OCI-LY1 (cell line): Measurements from ENCODE around the gene PRKCE.

ENCODE experiments used
- H2AFZ ChIP-seq: fragments of 200-600 bp; sonication (generic), shearing (Covaris generic); 2 replicates; pipeline ENCODE4 v1.6.0; 2014; ENCODE audit warnings: antibody characterized with exemption, mild to moderate bottlenecking, low read length
- H3F3A ChIP-seq: fragments of 200-600 bp; sonication (generic), shearing (Covaris generic); 2 replicates; pipeline ENCODE4 v1.6.0; 2014; ENCODE audit warnings: mild to moderate bottlenecking, antibody characterized with exemption, low read length, moderate library complexity; ENCODE audit not compliant: insufficient read depth
- H3K27ac ChIP-seq: fragments of 200-600 bp; sonication (generic); 2 replicates; pipeline ENCODE4 v1.5.1; 2014; ENCODE audit warnings: low read length, mixed run types, mild to moderate bottlenecking, low read depth; ENCODE audit not compliant: poor library complexity, severe bottlenecking
- H3K27me3 ChIP-seq: fragments of 200-600 bp; sonication (generic); 2 replicates; pipeline ENCODE4 v1.6.0; 2014; ENCODE audit warnings: antibody characterized with exemption, mild to moderate bottlenecking, low read length, moderate library complexity; ENCODE audit not compliant: insufficient read depth
- H3K36me3 ChIP-seq: fragments of 200-600 bp; sonication (generic); 2 replicates; pipeline ENCODE4 v1.6.1; 2014; ENCODE audit warnings: mild to moderate bottlenecking, antibody characterized with exemption, low read length, moderate library complexity, mixed read lengths; ENCODE audit not compliant: insufficient read depth
- H3K4me1 ChIP-seq: fragments of 200-600 bp; sonication (generic); 2 replicates; pipeline ENCODE4 v1.5.1; 2014; ENCODE audit warnings: mild to moderate bottlenecking, low read length, moderate library complexity; ENCODE audit not compliant: insufficient read depth, severe bottlenecking
- H3K4me2 ChIP-seq: fragments of 200-600 bp; sonication (generic), shearing (Covaris generic); 2 replicates; pipeline ENCODE4 v1.6.1; 2014; ENCODE audit warnings: low read length
- H3K4me3 ChIP-seq: fragments of 200-600 bp; sonication (generic); 2 replicates; pipeline ENCODE4 v1.5.1; 2014; ENCODE audit warnings: low read length, low read depth, mild to moderate bottlenecking, mixed read lengths; ENCODE audit not compliant: poor library complexity, severe bottlenecking
- H3K79me2 ChIP-seq: fragments of 200-600 bp; shearing (Covaris generic); 2 replicates; pipeline ENCODE4 v1.6.1; 2016; ENCODE audit warnings: mixed run types, low read length, mixed read lengths; ENCODE audit not compliant: insufficient read depth
- H3K9ac ChIP-seq: fragments of 200-600 bp; sonication (generic), shearing (Covaris generic); 2 replicates; pipeline ENCODE4 v1.6.1; 2014; ENCODE audit warnings: mild to moderate bottlenecking, low read length, mixed read lengths
- H3K9me2 ChIP-seq: fragments of 200-600 bp; sonication (generic), shearing (Covaris generic); 2 replicates; pipeline ENCODE4 v1.6.1; 2014; ENCODE audit warnings: low read depth, mild to moderate bottlenecking, low read length, mixed read lengths
- H3K9me3 ChIP-seq: fragments of 200-600 bp; shearing (Covaris generic); 2 replicates; pipeline ENCODE4 v1.6.1; 2014; ENCODE audit warnings: low read length, mixed read lengths
- H4K20me1 ChIP-seq: fragments of 200-600 bp; sonication (generic), shearing (Covaris generic); 2 replicates; pipeline ENCODE4 v1.6.0; 2016; ENCODE audit warnings: mild to moderate bottlenecking, low read length; ENCODE audit not compliant: insufficient read depth
- EZH2 ChIP-seq: fragments of 200-600 bp; sonication (generic), shearing (Covaris generic); IDR thresholded peaks from 2 replicates; pipeline ENCODE4 v1.8.0; 2017; ENCODE audit warnings: borderline replicate concordance, mixed run types, mild to moderate bottlenecking, antibody characterized with exemption, low read length, moderate library complexity, mixed read lengths
- TF ChIP-seq, protein P1 (sequence below): fragments of 200-600 bp; sonication (generic), shearing (Covaris generic); IDR thresholded peaks from 2 replicates; pipeline ENCODE4 v1.5.1; 2017; ENCODE audit warnings: mild to moderate bottlenecking, antibody characterized with exemption, low read length, moderate library complexity, mixed read lengths

Gene PRKCE

DNA sequence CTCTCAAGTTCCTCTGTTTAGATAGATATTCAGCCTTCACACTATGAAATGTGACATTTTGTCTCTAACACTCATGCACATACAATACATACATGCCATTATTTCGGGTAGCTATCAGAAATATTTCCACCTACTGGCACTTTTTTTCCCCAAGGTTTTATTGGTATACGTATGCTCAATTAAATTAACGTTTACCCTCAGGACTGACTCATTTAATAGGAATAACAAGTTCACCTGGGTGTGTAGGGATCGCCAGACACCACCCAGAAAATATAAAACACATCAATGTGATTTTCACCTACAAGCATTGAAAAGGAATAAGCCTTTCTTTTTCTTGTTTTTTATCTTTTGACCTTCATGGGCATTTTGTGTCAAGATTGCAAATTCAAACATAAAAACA, 507.2 kb downstream of the PRKCE start:
- no peaks in the 10 kb centered on the region for H3K27me3 ChIP-seq
- TF ChIP-seq, protein P1, sequence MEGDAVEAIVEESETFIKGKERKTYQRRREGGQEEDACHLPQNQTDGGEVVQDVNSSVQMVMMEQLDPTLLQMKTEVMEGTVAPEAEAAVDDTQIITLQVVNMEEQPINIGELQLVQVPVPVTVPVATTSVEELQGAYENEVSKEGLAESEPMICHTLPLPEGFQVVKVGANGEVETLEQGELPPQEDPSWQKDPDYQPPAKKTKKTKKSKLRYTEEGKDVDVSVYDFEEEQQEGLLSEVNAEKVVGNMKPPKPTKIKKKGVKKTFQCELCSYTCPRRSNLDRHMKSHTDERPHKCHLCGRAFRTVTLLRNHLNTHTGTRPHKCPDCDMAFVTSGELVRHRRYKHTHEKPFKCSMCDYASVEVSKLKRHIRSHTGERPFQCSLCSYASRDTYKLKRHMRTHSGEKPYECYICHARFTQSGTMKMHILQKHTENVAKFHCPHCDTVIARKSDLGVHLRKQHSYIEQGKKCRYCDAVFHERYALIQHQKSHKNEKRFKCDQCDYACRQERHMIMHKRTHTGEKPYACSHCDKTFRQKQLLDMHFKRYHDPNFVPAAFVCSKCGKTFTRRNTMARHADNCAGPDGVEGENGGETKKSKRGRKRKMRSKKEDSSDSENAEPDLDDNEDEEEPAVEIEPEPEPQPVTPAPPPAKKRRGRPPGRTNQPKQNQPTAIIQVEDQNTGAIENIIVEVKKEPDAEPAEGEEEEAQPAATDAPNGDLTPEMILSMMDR: no peak
- TF ChIP-seq EZH2: no peak
- no peaks in the 10 kb centered on the region for H4K20me1 ChIP-seq
- H3K27ac ChIP-seq: no peak overlapping the region
- H3K9me3 ChIP-seq: no peaks in the 10 kb centered on the region
- H3K9me2 ChIP-seq: no peaks in the 10 kb centered on the region
- H3K36me3 ChIP-seq: no peaks in the 10 kb centered on the region; the same call in 1 of the 2 replicates
- H3K4me2 ChIP-seq: no peak overlapping the region
- no peaks in the 10 kb centered on the region for H3K4me1 ChIP-seq
- H2AFZ ChIP-seq: no peak overlapping the region
- H3F3A ChIP-seq: no peaks in the 10 kb centered on the region
- H3K4me3 ChIP-seq: no peak overlapping the region
- no peak overlapping the region for H3K9ac ChIP-seq
- H3K79me2 ChIP-seq: no peaks in the 10 kb centered on the region

- Histone ChIP-seq H2AFZ (no peak overlapping the region), H4K20me1 (no peaks in the 10 kb centered on the region), H3F3A (no peaks in the 10 kb centered on the region), H3K4me1 (no peaks in the 10 kb centered on the region), H3K27me3 (no peaks in the 10 kb centered on the region), H3K4me3 (no peak overlapping the region), H3K9ac (no peak overlapping the region), H3K4me2 (no peak overlapping the region), H3K36me3 (no peaks in the 10 kb centered on the region; the same call in 1 of the 2 replicates), H3K27ac (no peak overlapping the region), H3K79me2 (no peaks in the 10 kb centered on the region), H3K9me2 (no peaks in the 10 kb centered on the region), H3K9me3 (no peaks in the 10 kb centered on the region)
- no peak for TF ChIP-seq EZH2
- TF ChIP-seq, protein P1: no peak
These were observed 508.9 kb downstream of the PRKCE start for GRCh38 chr2:46160326-46160725.

- TF ChIP-seq, protein P1: no peak
- no peak for TF ChIP-seq EZH2
- H3K9me2 ChIP-seq: no peaks in the 10 kb centered on the region
- H3K27ac ChIP-seq: no peak overlapping the region
- H3K9ac ChIP-seq: no peak overlapping the region
- H3K36me3 ChIP-seq: no peaks in the 10 kb centered on the region; the same call in 1 of the 2 replicates
- H3K4me1 ChIP-seq: no peaks in the 10 kb centered on the region
- H2AFZ ChIP-seq: no peak overlapping the region
- no peaks in the 10 kb centered on the region for H3K27me3 ChIP-seq
- no peaks in the 10 kb centered on the region for H3F3A ChIP-seq
- no peaks in the 10 kb centered on the region for H3K79me2 ChIP-seq
- H3K9me3 ChIP-seq: no peaks in the 10 kb centered on the region
- no peak overlapping the region for H3K4me3 ChIP-seq
- no peaks in the 10 kb centered on the region for H4K20me1 ChIP-seq
- H3K4me2 ChIP-seq: no peak overlapping the region
These were observed 509.8 kb downstream of the PRKCE start for GRCh38 chr2:46161315-46161714.
